Measurements from ENCODE around the gene C19orf25.

C19orf25 gene

GRCh38 chr19:1456121-1456900 lies 22.7 kb downstream of the C19orf25 start:
- Histone ChIP-seq H3K27ac (ENCODE audit: low read depth, low read length) (no peak overlapping the region), H3K27me3 (ENCODE audit: insufficient read depth, low read length) (peaks cover 59% of the 10 kb centered on the region), H3K9ac (ENCODE audit: low read depth, low read length) (no peak overlapping the region), H3K36me3 (ENCODE audit: insufficient read depth, low read length) (no peaks in the 10 kb centered on the region), H3K4me1 (ENCODE audit: insufficient read depth, low read length) (peaks cover 6% of the 10 kb centered on the region), H3K9me3 (ENCODE audit: insufficient read depth, low read depth, low read length) (no peaks in the 10 kb centered on the region), H3K4me3 (ENCODE audit: low read length) (no peak overlapping the region)
- 90% methylated on average over 43 of the region's 43 CpGs for WGBS

DNA sequence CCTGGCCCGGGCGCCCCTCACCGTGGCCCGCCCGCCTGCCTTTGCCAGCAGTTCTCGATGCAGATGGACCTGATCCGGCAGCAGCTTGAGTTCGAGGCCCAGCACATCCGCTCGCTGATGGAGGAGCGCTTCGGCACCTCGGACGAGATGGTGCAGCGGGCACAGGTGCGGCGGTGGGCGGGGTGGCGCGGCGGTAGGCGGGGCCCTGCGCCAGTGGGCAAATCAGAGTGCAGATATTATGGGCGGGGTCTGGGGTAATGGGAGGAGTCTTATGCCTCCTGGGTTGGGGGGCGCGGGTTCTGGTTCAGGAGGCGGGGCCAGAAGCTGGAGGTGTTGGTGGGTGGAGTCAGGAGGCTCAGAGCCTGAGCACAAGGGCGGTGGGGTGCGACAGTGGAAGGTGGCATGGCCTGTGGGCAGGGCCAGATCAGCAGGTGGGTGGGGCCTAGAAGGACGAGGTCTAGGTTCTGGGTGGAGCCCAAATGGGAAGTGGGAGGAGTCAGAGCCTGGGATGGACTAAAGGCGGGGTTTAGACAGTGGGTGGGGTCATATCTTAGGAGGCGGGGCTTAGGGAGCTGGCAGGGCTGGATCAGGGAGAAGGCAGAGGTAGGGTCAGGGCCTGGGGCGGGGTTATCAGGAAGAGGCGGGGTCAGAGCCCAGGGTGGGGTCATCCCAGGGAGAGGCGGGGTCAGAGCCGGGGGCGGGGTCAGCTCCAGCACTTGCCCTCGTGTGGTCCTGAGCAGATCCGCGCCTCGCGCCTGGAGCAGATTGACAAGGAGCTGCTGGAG lies 23.5 kb downstream of the C19orf25 start:
- H3K9ac ChIP-seq (ENCODE audit: low read depth, low read length) = no peak overlapping the region; the same call in 1 of the 2 replicates
- H3K4me3 ChIP-seq (ENCODE audit: low read length) = peak overlapping the region; percentile 5; the same call in 1 of the 2 replicates
- 79% methylated on average over 42 of the region's 42 CpGs for WGBS
- H3K9me3 ChIP-seq (ENCODE audit: insufficient read depth, low read depth, low read length) = no peaks in the 10 kb centered on the region
- peaks cover 6% of the 10 kb centered on the region for H3K4me1 ChIP-seq (ENCODE audit: insufficient read depth, low read length)
- H3K36me3 ChIP-seq (ENCODE audit: insufficient read depth, low read length) = no peaks in the 10 kb centered on the region
- no peak overlapping the region for H3K27ac ChIP-seq (ENCODE audit: low read depth, low read length)
- peaks cover 67% of the 10 kb centered on the region for H3K27me3 ChIP-seq (ENCODE audit: insufficient read depth, low read length)

DNA sequence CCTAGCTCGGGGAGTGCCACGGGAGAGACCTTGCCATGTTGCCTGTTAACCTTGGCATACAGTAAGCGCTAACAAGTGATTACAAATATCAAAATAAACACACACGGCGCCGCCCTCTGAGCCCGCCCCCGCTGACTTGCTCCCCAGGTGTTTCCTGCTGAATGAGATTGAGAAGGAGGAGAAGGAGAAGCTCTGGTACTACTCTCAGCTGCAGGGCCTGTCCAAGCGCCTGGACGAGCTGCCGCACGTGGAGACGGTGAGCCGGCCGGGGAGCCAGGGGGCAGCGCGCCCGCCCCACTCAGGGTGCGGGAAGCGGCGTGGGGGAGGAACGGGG lies 24.0 kb downstream of the C19orf25 start:
- Histone ChIP-seq H3K27ac (ENCODE audit: low read depth, low read length) (no peak overlapping the region), H3K4me3 (ENCODE audit: low read length) (peak overlapping the region; percentile 5; the same call in 1 of the 2 replicates), H3K27me3 (ENCODE audit: insufficient read depth, low read length) (peaks cover 72% of the 10 kb centered on the region), H3K9me3 (ENCODE audit: insufficient read depth, low read depth, low read length) (no peaks in the 10 kb centered on the region), H3K36me3 (ENCODE audit: insufficient read depth, low read length) (no peaks in the 10 kb centered on the region), H3K4me1 (ENCODE audit: insufficient read depth, low read length) (peaks cover 6% of the 10 kb centered on the region), H3K9ac (ENCODE audit: low read depth, low read length) (no peak overlapping the region; the same call in 1 of the 2 replicates)
- WGBS = 65% methylated on average over 20 of the region's 22 CpGs

GRCh38 chr19:1453525-1454364 lies 25.3 kb downstream of the C19orf25 start:
- Histone ChIP-seq H3K27ac (ENCODE audit: low read depth, low read length) (no peak overlapping the region), H3K4me1 (ENCODE audit: insufficient read depth, low read length) (peaks cover 6% of the 10 kb centered on the region), H3K9me3 (ENCODE audit: insufficient read depth, low read depth, low read length) (no peaks in the 10 kb centered on the region), H3K36me3 (ENCODE audit: insufficient read depth, low read length) (no peaks in the 10 kb centered on the region), H3K4me3 (ENCODE audit: low read length) (no peak overlapping the region), H3K9ac (ENCODE audit: low read depth, low read length) (no peak overlapping the region), H3K27me3 (ENCODE audit: insufficient read depth, low read length) (peaks cover 78% of the 10 kb centered on the region)
- WGBS = 41% methylated on average over 33 of the region's 33 CpGs

DNA sequence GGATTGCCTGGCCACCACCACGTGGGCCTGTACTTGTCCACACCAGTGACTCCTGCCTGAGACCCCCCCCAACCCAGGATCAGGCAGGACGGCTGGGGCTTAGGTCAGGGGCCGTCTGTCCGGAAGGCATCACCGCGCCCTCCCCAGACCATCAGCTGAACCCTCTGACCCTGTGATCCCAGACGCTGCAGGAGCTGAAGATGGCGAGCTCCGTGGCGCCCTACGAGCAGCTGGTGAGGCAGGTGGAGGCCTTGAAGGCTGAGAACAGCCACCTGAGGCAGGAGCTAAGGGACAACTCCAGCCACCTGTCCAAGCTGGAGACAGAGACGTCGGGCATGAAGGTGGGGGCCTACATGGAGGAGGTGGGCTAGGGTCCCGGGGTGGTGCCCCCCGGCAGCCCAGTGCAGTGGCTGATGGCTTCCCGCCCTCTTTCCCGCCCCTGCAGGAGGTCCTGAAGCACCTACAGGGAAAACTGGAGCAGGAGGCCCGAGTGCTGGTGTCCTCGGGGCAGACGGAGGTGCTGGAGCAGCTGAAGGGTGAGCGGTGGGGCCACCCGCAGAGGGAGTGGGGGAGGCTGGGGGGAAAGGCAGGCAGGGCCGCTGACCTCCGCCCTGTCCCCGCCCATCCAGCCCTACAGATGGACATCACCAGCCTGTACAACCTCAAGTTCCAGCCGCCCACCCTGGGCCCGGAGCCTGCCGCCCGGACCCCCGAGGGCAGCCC lies 26.1 kb downstream of the C19orf25 start:
- H3K9me3 ChIP-seq (ENCODE audit: insufficient read depth, low read depth, low read length) = no peaks in the 10 kb centered on the region
- no peak overlapping the region for H3K27ac ChIP-seq (ENCODE audit: low read depth, low read length)
- peaks cover 80% of the 10 kb centered on the region for H3K27me3 ChIP-seq (ENCODE audit: insufficient read depth, low read length)
- peaks cover 6% of the 10 kb centered on the region for H3K4me1 ChIP-seq (ENCODE audit: insufficient read depth, low read length)
- H3K4me3 ChIP-seq (ENCODE audit: low read length) = no peak overlapping the region
- WGBS = 65% methylated on average over 30 of the region's 30 CpGs
- no peak overlapping the region for H3K9ac ChIP-seq (ENCODE audit: low read depth, low read length)
- H3K36me3 ChIP-seq (ENCODE audit: insufficient read depth, low read length) = no peaks in the 10 kb centered on the region

DNA sequence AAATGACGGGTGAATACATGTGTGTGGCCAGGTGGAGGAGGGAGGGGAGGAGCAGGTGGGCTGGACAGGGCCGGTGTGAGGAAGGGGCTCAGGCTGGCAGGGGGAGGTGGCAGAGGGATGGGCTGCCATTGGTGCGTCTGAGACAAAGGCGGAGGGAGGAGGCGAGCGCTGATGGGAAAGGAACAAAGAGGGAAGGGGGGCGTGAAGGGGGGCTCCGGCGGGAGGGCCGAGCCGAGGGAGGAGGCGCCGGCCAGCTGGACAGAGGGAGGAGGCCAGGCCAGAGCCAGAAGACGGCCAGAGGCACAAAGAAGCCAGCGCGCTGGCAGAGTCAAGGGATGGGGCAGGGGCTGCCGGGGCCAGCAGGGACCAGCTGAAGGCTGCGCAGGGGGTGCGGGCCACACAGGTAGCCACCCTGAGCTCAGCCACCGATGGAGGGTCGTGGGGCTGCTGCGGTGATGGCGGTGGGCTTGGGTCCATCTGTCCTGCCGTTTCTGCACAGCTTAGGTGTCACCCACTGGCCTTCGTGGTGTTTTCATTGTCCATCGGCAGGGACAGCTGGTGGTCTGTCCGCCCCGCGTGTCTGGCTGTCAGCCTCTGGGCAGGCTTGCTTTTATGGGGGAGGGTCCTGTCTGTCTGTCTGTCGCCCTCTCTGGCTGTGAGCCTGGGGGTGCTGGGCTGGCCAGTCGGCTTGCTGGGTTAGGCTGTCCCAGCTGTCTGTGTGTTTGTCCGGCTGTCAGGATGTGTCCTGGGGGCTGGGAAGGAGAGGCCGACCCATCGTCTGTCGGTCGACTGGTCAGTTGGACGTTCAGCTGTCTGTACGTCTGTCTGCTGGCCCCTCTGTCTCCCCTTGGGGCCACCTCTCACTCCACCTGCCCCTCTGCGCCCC lies 26.9 kb downstream of the C19orf25 start:
- Histone ChIP-seq H3K36me3 (ENCODE audit: insufficient read depth, low read length) (no peaks in the 10 kb centered on the region), H3K9me3 (ENCODE audit: insufficient read depth, low read depth, low read length) (no peaks in the 10 kb centered on the region), H3K27me3 (ENCODE audit: insufficient read depth, low read length) (peaks cover 81% of the 10 kb centered on the region), H3K27ac (ENCODE audit: low read depth, low read length) (no peak overlapping the region), H3K9ac (ENCODE audit: low read depth, low read length) (no peak overlapping the region), H3K4me3 (ENCODE audit: low read length) (peak overlapping the region; percentile 24; the same call in 1 of the 2 replicates), H3K4me1 (ENCODE audit: insufficient read depth, low read length) (peaks cover 6% of the 10 kb centered on the region)
- WGBS = 44% methylated on average over 39 of the region's 39 CpGs

- 55% methylated on average over 22 of the region's 22 CpGs for WGBS
- H3K9me3 ChIP-seq (ENCODE audit: insufficient read depth, low read depth, low read length) = no peaks in the 10 kb centered on the region
- no peak overlapping the region for H3K9ac ChIP-seq (ENCODE audit: low read depth, low read length)
- no peaks in the 10 kb centered on the region for H3K36me3 ChIP-seq (ENCODE audit: insufficient read depth, low read length)
- H3K27ac ChIP-seq (ENCODE audit: low read depth, low read length) = no peak overlapping the region
- peaks cover 6% of the 10 kb centered on the region for H3K4me1 ChIP-seq (ENCODE audit: insufficient read depth, low read length)
- H3K27me3 ChIP-seq (ENCODE audit: insufficient read depth, low read length) = peaks cover 82% of the 10 kb centered on the region
- H3K4me3 ChIP-seq (ENCODE audit: low read length) = no peak overlapping the region
Measured at GRCh38 chr19:1450735-1451731, 28.0 kb downstream of the C19orf25 start.

DNA sequence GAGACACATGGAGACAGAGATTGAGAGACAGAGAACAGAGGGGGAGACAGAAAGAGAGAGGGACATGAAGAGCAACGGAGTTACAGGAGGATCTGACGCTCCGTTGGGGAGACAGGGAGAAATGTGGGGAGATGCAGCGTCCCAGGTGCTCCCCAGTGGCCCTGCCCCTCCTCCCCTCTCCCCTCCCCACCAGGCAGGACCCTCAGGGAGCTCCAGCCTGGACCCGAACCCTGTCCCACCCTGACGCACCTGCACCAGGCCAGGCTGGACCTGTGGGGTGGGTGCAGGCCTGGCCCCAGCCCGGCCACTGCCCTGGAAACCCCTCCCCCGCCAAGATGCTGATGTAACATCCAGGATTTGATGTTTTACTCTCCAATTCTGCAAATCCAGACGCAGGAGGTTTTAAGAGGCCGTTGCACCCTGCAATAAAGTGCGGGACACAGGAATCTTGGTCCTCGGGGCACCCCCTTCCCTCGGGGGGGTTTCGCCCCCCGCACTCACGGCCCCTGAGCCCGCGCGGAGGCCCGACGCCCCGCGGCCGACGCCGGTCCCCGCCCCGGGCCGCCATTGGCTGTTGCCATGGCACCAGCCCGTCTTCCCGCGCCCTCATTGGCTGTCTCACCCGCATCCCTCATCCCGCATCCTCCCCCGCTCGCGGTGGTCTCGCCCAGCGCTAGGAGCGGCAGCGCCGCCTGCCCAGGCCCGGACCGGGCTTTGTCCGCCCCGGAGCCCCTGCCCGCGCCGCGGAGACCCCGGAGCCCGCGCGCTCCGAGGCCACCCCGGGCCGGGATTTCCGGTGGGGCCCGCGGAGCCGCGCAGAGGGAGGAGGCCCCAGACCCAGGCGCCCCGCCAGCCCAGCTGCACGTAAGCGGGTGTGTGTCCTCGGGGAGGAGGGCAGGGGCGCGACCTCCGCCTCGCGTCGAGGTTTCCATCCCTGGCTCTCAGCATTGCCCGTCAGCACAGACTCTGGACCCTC lies 29.3 kb downstream of the C19orf25 start, which contains the start of gene APC2:
APC2 (plus strand) TSS at position 655 of the 976 bp plus-strand sequence. CDS start 2,881 bp downstream, outside the sequence.
- Histone ChIP-seq H3K9me3 (ENCODE audit: insufficient read depth, low read depth, low read length) (no peaks in the 10 kb centered on the region), H3K9ac (ENCODE audit: low read depth, low read length) (no peak within 1 kb of the TSS), H3K4me1 (ENCODE audit: insufficient read depth, low read length) (peaks cover 6% of the 10 kb centered on the region), H3K4me3 (ENCODE audit: low read length) (peak within 1 kb of the TSS; percentile 26; the same call in 1 of the 2 replicates), H3K27ac (ENCODE audit: low read depth, low read length) (no peak within 1 kb of the TSS), H3K36me3 (ENCODE audit: insufficient read depth, low read length) (no peaks in the 10 kb centered on the region), H3K27me3 (ENCODE audit: insufficient read depth, low read length) (peaks cover 87% of the 10 kb centered on the region)
- WGBS = 10% methylated on average over 74 of the region's 74 CpGs

Data from HUES64 (cell line).